Thoracic aorta (tissue), 2 donors: ENCODE data around the gene ADAP2. TPM values are rescaled to one million over a fixed set of nuclear protein-coding genes. Genes with fewer than 3 reads are reported as not detected.

ENCODE experiments used
- ATAC-seq: fragments of 150-250 bp; one replicate; pipeline ENCODE4 v1.8.0; 2017; ENCODE audit warnings: low read depth; ENCODE audit not compliant: insufficient number of reproducible peaks, low FRiP score
- DNase-seq: peaks from one replicate; pipeline ENCODE4 v3.0.0-alpha.2; 2020; ENCODE audit warnings: low spot score
- H3K27ac ChIP-seq, 2 donors: fragments of 200-600 bp; sonication (generic); 1 replicate in 1 of 2; 2 replicates in 1 of 2; pipeline ENCODE4 v1.5.1; 2016; ENCODE audit warnings: mild to moderate bottlenecking in 2 of 2, moderate library complexity in 2 of 2
- H3K27me3 ChIP-seq: fragments of 200-600 bp; sonication (generic); replicated peaks from 2 replicates; pipeline ENCODE4 v1.6.0; 2016; ENCODE audit warnings: mild to moderate bottlenecking; ENCODE audit not compliant: insufficient read depth
- H3K36me3 ChIP-seq: fragments of 200-600 bp; sonication (generic); one replicate; pipeline ENCODE4 v1.5.1; 2016
- H3K4me1 ChIP-seq, 2 donors: fragments of 200-600 bp; sonication (generic); 1 replicate in 1 of 2; 2 replicates in 1 of 2; pipeline versions ENCODE4 v1.5.1 to v1.6.0; 2016; ENCODE audit warnings: low read depth in 2 of 2, mild to moderate bottlenecking in 1 of 2; ENCODE audit not compliant: control insufficient read depth in 1 of 2
- H3K4me3 ChIP-seq: fragments of 200-600 bp; sonication (generic); 2 replicates; pipeline ENCODE4 v1.5.1; 2016; ENCODE audit warnings: mild to moderate bottlenecking
- H3K9me3 ChIP-seq: fragments of 200-600 bp; sonication (generic); 2 replicates; pipeline ENCODE4 v1.5.1; 2016
- total RNA-seq, 2 donors: library from RNA; depleted of rRNA; stranded (reverse); fragments of >200 nt; gene quantifications; one replicate each; pipeline versions ENCODE4 v1.1.0 to v1.2.3, GENCODE V29; 2016
- TF ChIP-seq, protein P1 (sequence below): fragments of 200-600 bp; sonication (generic); IDR thresholded peaks from one replicate; pipeline ENCODE4 v1.5.1; 2019; ENCODE audit warnings: antibody characterized with exemption

ADAP2 gene
- total RNA-seq, 2 donors from 2014 or later, result 38.3 to 69.2 TPM

- H3K4me3 ChIP-seq, result no peak overlapping the region
- no peaks in the 10 kb centered on the region for H3K9me3 ChIP-seq
- H3K4me1 ChIP-seq, result peaks cover 9 to 17% of the 10 kb centered on the region in 2 donors
- DNase-seq (no peak), ATAC-seq (no peak)
- H3K27me3 ChIP-seq, result no peaks in the 10 kb centered on the region
- no peaks in the 10 kb centered on the region for H3K36me3 ChIP-seq
- H3K27ac ChIP-seq, result peak overlapping the region in 1 of 2 donors; percentile 5
- TF ChIP-seq, protein P1, sequence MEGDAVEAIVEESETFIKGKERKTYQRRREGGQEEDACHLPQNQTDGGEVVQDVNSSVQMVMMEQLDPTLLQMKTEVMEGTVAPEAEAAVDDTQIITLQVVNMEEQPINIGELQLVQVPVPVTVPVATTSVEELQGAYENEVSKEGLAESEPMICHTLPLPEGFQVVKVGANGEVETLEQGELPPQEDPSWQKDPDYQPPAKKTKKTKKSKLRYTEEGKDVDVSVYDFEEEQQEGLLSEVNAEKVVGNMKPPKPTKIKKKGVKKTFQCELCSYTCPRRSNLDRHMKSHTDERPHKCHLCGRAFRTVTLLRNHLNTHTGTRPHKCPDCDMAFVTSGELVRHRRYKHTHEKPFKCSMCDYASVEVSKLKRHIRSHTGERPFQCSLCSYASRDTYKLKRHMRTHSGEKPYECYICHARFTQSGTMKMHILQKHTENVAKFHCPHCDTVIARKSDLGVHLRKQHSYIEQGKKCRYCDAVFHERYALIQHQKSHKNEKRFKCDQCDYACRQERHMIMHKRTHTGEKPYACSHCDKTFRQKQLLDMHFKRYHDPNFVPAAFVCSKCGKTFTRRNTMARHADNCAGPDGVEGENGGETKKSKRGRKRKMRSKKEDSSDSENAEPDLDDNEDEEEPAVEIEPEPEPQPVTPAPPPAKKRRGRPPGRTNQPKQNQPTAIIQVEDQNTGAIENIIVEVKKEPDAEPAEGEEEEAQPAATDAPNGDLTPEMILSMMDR, result no peak
These were observed 32.5 kb downstream of the ADAP2 start for GRCh38 chr17:30954046-30954830.

GRCh38 chr17:30956764-30957374, 35.1 kb downstream of the ADAP2 start:
- ATAC-seq (no peak), DNase-seq (no peak)
- Histone ChIP-seq H3K27ac (no peak overlapping the region), H3K27me3 (no peaks in the 10 kb centered on the region), H3K4me1 (peaks cover 9 to 17% of the 10 kb centered on the region in 2 donors), H3K36me3 (no peaks in the 10 kb centered on the region), H3K9me3 (no peaks in the 10 kb centered on the region), H3K4me3 (no peak overlapping the region)
- TF ChIP-seq, protein P1, result no peak

- no peak overlapping the region for H3K27ac ChIP-seq
- DNase-seq (no peak), ATAC-seq (no peak)
These were observed 36.0 kb downstream of the ADAP2 start for GRCh38 chr17:30957741-30958140.

GRCh38 chr17:30958187-30958586, 36.4 kb downstream of the ADAP2 start:
- no peaks in the 10 kb centered on the region for H3K27me3 ChIP-seq
- H3K9me3 ChIP-seq, result no peaks in the 10 kb centered on the region
- no peak overlapping the region for H3K4me3 ChIP-seq
- H3K36me3 ChIP-seq, result no peaks in the 10 kb centered on the region
- ATAC-seq (no peak), DNase-seq (no peak)
- TF ChIP-seq, protein P1, result no peak
- H3K27ac ChIP-seq, result peak overlapping the region in 1 of 2 donors; percentile 30
- peaks cover 9 to 17% of the 10 kb centered on the region in 2 donors for H3K4me1 ChIP-seq

More at GRCh38 chr17:30957741-30958140, 36.0 kb downstream of the ADAP2 start:
- TF ChIP-seq, protein P1, result no peak
- Histone ChIP-seq H3K9me3 (no peaks in the 10 kb centered on the region), H3K27me3 (no peaks in the 10 kb centered on the region), H3K4me1 (peaks cover 9 to 17% of the 10 kb centered on the region in 2 donors), H3K4me3 (no peak overlapping the region), H3K36me3 (no peaks in the 10 kb centered on the region)
